ENCODE results near the gene HSH2D.
A peak's percentile ranks its signal among the peaks of the same experiment; 100 is the strongest.
"Not testable (repeated sequence)": the region's sequence is repeated elsewhere in the genome, so short reads cannot be mapped to it uniquely, and the experiment has no call there.

HSH2D gene

DNA sequence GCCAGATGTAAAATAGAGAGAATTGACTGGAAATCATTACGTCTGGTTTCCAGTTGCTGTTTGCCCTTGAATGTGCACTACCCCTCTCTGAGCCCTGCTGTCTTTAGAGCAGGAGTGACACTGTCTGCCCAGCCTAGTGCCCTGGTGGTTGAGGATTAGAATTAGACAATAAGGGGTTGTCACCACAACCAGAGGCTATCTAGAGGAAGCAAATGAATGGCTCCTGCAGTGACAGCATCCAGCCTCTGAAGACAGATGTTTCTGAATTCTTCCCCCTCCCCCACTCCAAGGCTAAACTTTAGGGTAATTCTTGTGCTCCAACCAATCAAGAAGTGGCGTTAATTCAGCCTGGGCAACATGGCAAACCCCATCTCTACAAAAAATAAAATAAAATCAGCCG lies 29.8 kb upstream of the HSH2D start:
- Histone ChIP-seq H3K4me3 (no peak overlapping the region), H3K27ac (no peak overlapping the region)
- TF ChIP-seq, protein P1, sequence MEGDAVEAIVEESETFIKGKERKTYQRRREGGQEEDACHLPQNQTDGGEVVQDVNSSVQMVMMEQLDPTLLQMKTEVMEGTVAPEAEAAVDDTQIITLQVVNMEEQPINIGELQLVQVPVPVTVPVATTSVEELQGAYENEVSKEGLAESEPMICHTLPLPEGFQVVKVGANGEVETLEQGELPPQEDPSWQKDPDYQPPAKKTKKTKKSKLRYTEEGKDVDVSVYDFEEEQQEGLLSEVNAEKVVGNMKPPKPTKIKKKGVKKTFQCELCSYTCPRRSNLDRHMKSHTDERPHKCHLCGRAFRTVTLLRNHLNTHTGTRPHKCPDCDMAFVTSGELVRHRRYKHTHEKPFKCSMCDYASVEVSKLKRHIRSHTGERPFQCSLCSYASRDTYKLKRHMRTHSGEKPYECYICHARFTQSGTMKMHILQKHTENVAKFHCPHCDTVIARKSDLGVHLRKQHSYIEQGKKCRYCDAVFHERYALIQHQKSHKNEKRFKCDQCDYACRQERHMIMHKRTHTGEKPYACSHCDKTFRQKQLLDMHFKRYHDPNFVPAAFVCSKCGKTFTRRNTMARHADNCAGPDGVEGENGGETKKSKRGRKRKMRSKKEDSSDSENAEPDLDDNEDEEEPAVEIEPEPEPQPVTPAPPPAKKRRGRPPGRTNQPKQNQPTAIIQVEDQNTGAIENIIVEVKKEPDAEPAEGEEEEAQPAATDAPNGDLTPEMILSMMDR (IDR thresholded peaks at IDR 0.05): no peak
- DNase-seq (ENCODE audit: low spot score): no peak

DNA sequence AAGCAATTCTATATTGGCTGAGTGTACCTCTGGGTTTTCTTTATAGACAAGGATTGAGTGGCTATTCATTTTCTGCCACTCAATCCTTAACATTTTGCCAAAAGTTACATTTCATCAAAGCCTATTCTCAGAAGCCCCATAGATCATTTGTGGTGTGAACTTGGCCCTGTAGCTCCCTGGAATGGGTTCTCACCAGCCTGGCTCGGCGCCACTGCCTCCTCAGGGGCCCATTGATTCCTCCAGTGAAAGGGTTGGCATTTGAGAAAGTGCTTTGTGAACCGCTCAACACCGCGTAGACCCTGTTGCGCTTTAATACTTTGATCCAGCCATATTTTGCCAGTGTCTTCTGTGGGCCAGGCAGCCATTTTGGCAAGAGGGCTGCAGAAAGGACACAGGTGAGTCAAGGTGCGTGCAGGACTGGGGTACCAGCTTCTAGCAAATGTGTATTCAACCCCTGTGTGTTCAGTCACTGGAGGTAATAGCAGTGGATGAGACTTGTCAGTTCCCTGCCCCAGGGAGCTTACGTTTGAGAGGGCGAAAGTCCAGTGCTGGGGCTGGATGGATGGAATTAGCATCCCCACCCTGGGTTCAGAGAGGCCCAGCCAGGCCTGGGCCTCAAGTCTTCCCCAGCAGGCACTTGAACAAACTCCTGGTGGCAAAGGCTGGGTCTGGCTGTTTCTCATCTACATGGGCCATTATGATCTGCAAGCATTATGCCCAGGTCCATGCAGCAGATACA lies 28.0 kb upstream of the HSH2D start:
- no peak for DNase-seq (ENCODE audit: low spot score)
- TF ChIP-seq, protein P1 (IDR thresholded peaks at IDR 0.05): no peak
- H3K27ac ChIP-seq: no peak overlapping the region
- H3K4me3 ChIP-seq: no peak overlapping the region

DNA sequence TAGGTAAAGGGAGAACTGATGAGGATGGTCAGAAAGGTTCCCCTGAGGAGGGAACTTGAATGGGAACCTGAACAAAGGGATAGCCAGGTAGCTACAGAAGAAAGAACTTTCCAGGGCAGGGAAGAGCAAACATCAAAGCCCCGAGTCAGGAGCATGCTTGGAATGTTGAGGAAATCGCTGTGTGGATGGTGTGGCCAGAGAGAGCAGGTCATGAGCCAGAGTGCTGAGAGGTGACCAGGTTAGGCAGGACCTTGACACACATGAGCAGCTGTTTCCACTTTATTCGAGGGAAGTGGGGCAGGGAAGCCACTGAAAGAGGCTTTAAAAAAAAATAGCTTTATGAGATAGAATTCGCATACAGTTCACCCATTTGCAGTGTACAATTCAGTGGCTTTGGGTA lies 27.4 kb upstream of the HSH2D start:
- no peak for DNase-seq (ENCODE audit: low spot score)
- Histone ChIP-seq H3K27ac (no peak overlapping the region), H3K4me3 (no peak overlapping the region)
- TF ChIP-seq, protein P1 (IDR thresholded peaks at IDR 0.05): no peak

DNA sequence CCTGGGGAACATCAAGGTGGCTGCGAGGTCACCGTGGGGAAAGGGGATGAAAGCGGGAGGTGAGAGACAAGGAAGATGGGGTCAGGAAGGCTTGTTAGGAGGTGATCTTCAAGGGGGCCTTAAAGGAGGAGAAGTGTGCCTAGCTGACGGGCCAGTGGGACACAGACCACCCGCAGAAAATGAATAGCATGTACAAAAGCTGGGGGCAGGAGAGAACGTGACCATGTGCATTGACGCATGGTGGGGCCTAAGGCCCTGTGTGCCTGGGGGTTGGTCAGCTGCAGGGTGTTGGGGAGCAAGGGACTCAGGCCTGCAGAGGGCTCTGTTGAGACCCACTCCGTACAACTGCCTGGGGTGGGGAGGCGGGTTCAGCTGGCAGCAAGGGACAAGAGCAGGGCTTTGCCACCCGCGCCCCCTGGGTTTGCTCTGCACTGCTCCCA lies 25.9 kb upstream of the HSH2D start:
- H3K4me3 ChIP-seq: no peak overlapping the region
- TF ChIP-seq, protein P1 (IDR thresholded peaks at IDR 0.05): no peak
- DNase-seq (ENCODE audit: low spot score): no peak
- no peak overlapping the region for H3K27ac ChIP-seq

DNA sequence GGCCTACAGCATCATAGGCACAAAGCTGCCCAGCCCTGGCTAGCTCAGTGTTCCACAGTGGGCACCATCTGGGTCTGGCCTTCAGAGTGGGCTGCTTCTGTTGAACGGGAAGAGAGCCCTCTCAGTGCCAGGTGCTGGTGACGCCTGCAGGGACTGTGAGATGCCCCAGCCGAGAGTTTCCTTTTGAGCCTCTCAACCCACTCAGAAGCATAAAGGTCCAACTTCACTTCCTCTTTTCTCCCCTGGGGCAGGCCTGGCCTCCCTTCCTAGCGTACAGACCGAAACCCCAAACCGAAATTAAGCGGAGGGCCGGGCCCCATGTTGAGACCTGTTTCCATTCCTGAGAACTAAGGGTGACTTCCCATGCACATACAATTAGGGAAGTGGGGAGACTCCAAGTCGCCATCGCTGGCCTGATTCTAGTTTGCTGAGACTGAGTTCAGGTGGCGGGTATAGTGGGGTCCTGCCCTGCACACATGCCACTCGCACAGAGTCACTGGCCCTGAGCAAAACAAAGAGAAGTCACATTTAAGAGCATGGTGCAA lies 24.9 kb upstream of the HSH2D start:
- TF ChIP-seq, protein P1 (IDR thresholded peaks at IDR 0.05): no peak
- Histone ChIP-seq H3K4me3 (no peak overlapping the region), H3K27ac (peak overlapping the region in 1 of 2 donors; percentile 17)
- DNase-seq (ENCODE audit: low spot score): no peak

DNA sequence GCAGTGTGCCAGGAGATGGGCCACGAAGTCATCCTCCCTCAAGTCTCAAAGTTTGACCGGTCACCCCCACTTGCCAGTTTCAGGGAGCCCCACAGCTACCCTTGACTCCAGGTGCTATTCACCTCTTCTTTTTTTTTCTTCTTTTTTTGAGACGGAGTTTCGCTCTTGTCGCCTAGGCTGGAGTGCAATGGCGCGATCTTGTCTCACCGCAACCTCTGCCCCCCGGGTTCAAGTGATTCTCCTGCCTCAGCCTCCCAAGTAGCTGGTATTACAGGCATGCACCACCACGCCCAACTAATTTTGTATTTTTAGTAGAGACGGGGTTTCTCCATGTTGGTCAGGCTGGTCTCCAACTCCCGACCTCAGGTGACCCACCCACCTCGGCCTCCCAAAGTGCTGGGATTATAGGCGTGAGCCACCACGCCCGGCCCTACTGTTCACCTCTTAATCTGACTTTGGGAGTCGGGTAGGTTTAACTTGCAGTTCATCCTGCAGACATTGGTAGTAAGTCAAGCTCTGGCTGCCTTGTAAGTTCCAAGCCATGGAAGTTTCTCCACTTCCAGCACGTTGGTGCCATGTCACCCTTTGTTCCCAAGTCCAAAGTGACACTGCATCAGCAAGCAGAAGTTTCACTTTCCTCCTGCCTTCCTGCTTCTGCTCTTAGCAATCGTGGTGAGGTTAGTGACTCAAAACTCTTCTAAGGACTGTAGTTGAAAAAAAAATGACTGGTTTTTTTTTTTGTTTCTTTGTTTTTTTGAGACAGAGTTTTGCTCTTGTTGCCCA lies 24.2 kb upstream of the HSH2D start:
- not testable (repeated sequence) for DNase-seq (ENCODE audit: low spot score); H3K4me3 ChIP-seq
- peak overlapping the region in 1 of 2 donors; percentile 40 for H3K27ac ChIP-seq

DNA sequence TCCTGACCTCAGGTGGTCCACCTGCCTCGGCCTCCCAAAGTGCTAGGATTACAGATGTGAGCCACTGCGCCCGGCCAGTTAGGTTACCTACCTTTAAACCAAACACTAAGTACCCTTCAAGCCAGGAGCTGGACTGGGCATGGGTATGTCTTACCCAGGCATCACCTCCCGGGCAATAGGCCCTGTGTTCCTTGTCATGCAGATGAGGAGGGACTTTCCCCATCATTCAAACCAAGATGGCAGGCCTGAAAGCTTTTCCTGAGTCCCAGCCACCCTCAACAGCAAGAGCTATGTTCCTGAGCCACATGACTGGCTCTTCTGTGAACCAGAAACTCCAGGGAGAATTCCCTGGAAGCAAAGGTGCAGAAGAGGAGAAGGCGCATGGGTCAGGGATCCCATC lies 22.3 kb upstream of the HSH2D start:
- DNase-seq (ENCODE audit: low spot score): no peak
- H3K27ac ChIP-seq: no peak overlapping the region
- TF ChIP-seq, protein P1 (IDR thresholded peaks at IDR 0.05): no peak
- H3K4me3 ChIP-seq: no peak overlapping the region
